Activated naive CD4-positive, alpha-beta T cell (primary cell): ENCODE results near the gene ETF1.

Source experiments
- DNase-seq, 4 experiments: peaks; one replicate each; lab custom pipeline; 2025; lab: John Stamatoyannopoulos, UW

Gene ETF1

DNA sequence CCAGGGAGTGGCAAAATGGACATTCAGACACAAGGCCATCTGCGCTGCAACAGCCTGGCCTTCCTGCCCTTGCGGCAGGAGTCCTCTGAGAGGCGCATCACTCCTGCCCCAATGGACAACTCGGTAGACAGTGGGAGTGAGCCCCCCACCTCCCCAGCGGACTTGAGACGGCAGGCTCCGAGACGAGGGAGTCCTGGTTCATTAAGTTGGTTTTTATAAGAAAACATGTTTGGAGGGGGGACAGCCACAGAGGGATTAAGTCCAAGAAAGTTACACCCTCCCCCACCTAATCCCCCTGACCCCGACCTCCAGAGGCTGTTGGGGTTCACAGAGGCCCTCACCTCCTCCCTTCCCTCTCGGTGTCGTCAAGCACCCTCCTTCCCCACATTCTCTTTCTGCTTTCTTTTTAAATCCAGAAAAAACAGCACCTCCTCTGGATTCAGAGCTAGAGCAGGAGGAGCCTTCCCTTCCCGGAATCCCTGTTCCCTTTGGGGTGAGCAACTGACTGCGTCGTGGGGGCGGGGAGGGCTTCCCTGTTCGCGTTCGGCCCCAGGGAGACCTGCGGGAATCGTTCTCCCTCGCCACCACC, 79.5 kb downstream of the ETF1 start:
- DNase-seq: no peak

DNA sequence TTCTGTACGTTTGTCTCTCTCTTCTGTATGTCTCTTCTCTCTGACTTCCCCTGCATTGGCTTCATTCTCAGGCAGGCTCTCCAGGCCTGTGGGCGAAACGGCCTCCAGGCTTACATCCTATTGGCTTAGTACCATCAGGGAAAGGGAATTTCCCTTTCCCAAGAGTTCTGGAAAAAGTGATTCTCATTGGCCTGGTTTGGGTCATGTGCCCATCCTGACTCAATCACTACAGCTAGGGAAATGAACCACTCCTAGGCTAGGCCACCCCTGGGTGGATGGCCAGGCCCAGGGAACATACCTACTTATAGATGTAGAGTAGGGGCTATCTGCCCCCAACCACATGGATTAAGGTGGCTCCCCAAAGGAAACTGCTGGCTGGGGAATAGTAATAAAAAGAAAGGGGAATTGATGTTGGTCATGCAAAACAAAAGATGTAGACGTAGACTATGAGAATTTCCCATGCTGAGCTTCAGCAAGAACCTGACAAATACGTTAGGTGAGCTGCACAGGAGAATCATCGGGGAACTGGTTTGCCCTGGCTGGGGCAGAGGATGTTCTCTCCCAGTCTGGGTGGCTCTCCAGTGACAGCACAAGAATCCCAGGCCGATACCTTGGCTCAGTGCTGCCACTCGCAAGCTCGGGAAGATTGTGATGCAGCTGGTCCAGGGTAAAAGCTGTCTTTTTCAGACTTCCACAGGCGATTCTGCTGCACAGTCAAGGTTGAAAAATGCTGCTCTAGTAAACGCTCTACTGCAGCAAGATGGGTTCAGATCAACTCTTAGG, 81.5 kb downstream of the ETF1 start:
- no peak for DNase-seq

DNA sequence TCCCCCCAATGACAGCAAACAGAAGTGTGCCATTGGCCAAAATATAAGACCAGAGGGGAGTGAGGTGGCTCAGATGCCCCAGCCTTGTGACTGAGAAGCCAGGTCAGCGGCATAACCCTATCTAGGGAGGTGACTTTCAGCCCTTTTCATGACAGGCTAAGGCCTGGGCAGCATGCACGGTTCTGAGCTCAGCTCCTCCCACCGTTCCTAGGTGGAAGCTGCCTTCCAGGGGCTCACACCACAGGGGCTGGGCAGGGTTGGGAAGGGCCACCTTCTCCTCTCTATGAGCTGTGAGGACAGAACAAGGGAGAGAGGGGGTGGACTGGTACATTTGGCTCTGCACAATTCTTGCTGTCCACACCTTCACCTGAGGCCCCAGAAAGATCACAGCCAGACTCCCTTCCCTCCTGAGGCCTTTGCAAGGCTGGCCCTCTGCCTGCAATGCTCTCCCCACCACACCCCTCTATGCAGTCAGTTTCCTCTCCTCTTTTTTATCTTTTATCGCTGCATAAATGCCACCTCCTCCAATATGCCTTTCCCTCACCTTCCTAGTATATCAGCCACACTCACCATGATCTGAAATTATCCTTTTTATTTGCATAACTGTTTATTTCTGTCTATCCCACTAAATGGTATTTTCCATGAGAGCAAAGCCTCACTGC, 82.9 kb downstream of the ETF1 start:
- DNase-seq: no peak

DNA sequence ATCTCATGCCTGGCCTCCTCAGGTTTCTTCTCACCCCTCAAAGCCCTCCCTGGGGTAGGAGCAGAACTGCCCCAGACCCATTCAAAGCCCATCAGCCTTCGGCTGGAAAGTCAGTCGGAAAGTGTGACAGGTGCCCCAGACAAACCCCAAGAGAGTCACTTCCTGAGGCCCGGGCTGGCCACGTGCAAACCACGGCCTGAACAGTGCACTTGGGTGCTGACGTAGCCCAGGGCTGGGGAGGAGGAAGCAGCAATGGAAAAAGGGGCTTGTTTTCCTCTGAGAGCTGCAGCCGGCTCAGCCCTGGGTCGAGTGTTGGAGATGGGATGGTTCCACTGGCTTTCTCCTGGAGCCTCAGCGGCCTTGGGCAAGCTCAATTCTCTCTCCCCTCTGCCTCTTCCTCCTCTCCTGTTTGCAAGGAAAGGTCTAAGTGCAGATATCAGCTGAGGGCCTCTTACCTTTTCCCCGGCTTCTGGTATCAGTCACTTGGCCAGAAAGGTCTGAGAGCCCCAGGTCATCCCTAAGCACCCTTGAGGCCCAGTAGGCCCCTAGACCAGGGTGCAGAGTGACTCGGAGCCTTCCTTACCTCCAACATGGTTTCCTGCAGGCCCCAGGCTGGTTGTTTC, 83.6 kb downstream of the ETF1 start:
- peak; percentile 54 to 61 (median 56) for DNase-seq

DNA sequence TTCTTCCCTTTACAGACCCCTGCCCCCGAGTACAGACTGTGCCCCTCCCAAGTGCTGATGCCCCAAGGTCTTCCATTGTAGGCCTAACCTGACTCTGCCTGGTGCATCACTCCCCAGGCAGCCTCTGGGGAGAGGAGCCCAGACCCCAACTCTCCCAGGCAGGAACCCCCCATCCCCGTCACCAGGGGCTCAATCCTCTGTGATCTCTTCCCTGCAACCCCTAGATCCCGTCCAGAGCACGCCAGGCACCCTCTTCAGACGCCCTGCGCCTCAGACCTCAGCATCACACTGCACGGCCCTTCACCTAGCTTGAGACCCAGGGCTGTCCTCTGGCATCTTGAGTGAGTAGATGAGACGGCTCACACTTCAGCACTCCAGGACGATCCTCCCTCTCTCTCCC, 84.2 kb downstream of the ETF1 start:
- no peak for DNase-seq

DNA sequence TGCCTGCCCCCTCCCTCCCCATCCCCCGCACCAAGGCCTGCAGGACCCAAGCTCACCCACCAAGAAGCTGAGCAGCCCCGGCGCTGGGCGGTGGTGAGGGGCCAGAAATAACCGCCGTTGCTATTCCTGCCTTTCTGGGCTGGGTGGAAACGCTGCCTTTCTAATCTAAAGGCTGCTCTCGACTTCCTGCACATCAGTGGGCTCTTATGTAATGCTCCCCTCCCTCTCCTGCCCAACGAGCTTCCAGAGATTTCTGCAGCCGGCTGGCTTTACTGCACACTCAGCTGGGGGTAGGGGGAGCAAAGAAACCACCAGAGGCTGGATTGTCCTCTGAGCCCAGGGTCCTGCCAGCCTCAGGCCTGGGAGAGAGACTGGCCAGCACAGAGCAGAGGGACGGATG, 84.7 kb downstream of the ETF1 start:
- DNase-seq: no peak

DNA sequence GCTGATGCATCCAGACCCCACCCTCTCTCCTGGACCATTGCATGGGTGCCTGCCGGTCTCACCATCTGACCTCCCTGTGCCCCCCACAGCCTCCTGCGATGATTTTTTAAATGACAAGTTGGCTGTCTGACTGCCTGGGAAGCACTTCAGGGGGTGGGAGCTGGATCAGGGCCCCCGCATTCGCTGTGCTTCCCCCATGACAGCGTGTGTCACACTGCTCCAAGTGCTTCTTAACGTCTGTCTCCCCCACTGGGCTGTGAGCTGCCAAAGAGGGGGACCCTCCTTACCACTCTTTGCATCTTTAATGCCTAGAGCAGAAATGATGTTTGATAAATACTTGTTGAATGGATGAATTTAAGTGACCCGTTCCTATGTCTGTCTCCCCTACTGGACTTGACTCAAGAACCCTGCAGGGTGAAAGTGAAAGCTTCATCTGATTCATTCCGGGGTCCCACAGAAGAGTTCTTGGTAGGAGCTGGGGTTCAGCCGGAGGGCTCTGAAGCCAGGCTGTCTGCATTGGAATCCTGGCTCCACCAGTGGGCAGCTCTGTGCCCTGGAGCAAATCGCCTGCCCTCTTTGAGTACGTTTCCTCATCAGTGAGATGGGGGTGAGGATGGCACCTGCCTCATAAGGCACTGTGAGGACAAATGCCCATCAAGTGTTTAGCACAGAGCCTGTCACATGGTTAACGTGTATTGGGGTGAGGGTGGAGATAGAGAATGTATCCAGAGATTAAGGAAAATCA, 85.3 kb downstream of the ETF1 start:
- no peak for DNase-seq
